ENCODE data around the gene ADAM33. TPM values are rescaled to one million over a fixed set of nuclear protein-coding genes. Genes with fewer than 3 reads are reported as not detected.

Gene ADAM33
- total and polyA plus RNA-seq, 8 donors, result 4.6 to 143 (median 28.3) TPM

- no peak overlapping the region for H3K4me3 ChIP-seq
- H3K36me3 ChIP-seq, result peaks cover 10 to 26% (median 25%) of the 10 kb centered on the region in 4 donors
- intact Hi-C loops (cut with DNase I; ENCODE audit: low total_unique reads), result no loop called here
- peaks cover 0 to 2% (median 0%) of the 10 kb centered on the region in 3 donors for H3K27me3 ChIP-seq
- H3K4me1 ChIP-seq, result peaks cover 0 to 6% (median 3%) of the 10 kb centered on the region in 4 donors
- no peak overlapping the region for H3K27ac ChIP-seq
- H3K9me3 ChIP-seq, result no peaks in the 10 kb centered on the region
- DNase-seq, result no peak
- no peak for TF ChIP-seq EP300 (IDR thresholded peaks at IDR 0.05)
- TF ChIP-seq POLR2AphosphoS5 (IDR thresholded peaks at IDR 0.05), result no peak
- no peak for TF ChIP-seq CTCF (IDR thresholded peaks at IDR 0.05)
- WGBS, 5 donors, result 71 to 84% (median 82%) methylated on average over 9 to 10 of the region's 10 CpGs
Observed at GRCh38 chr20:3652676-3653596, 28.9 kb downstream of the ADAM33 start.

- peak in 1 of 2 donors; percentile 67 for DNase-seq
- Histone ChIP-seq H3K4me3 (no peak overlapping the region), H3K27me3 (no peaks in the 10 kb centered on the region), H3K27ac (peak overlapping the region in 1 of 5 donors; percentile 32), H3K4me1 (peaks cover 0 to 9% (median 5%) of the 10 kb centered on the region in 4 donors), H3K36me3 (peaks cover 11 to 33% (median 32%) of the 10 kb centered on the region in 4 donors), H3K9me3 (no peaks in the 10 kb centered on the region)
- 44 to 71% (median 65%) methylated on average over 9 of the region's 9 CpGs for WGBS, 5 donors
- TF ChIP-seq EP300 (IDR thresholded peaks at IDR 0.05) (no peak), POLR2AphosphoS5 (IDR thresholded peaks at IDR 0.05) (no peak), POLR2A (IDR thresholded peaks at IDR 0.05) (no peak), CTCF (IDR thresholded peaks at IDR 0.05) (no peak)
- intact Hi-C loops (cut with DNase I; ENCODE audit: low total_unique reads), result no loop called here
Observed at GRCh38 chr20:3652221-3652620, 29.6 kb downstream of the ADAM33 start.

- peak in 1 of 2 donors; percentile 19 for DNase-seq
Observed at GRCh38 chr20:3651204-3651962, 30.4 kb downstream of the ADAM33 start.

GRCh38 chr20:3648951-3649350 is 32.9 kb downstream of the ADAM33 start:
- H3K27me3 ChIP-seq, result no peaks in the 10 kb centered on the region
- 82 to 93% (median 85%) methylated on average over 9 of the region's 9 CpGs for WGBS, 5 donors
- intact Hi-C loops (cut with DNase I; ENCODE audit: low total_unique reads), result no loop called here
- TF ChIP-seq POLR2A (IDR thresholded peaks at IDR 0.05) (no peak), CTCF (IDR thresholded peaks at IDR 0.05) (no peak), EP300 (IDR thresholded peaks at IDR 0.05) (no peak), POLR2AphosphoS5 (IDR thresholded peaks at IDR 0.05) (no peak)
- peaks cover 0 to 9% (median 5%) of the 10 kb centered on the region in 4 donors for H3K4me1 ChIP-seq
- H3K27ac ChIP-seq, result no peak overlapping the region
- H3K4me3 ChIP-seq, result no peak overlapping the region
- H3K9me3 ChIP-seq, result no peaks in the 10 kb centered on the region
- DNase-seq, result no peak
- peaks cover 27 to 66% (median 64%) of the 10 kb centered on the region in 4 donors for H3K36me3 ChIP-seq

More at GRCh38 chr20:3651204-3651962, 30.4 kb downstream of the ADAM33 start:
- Histone ChIP-seq H3K36me3 (peaks cover 17 to 41% (median 40%) of the 10 kb centered on the region in 4 donors), H3K27me3 (no peaks in the 10 kb centered on the region), H3K4me1 (peaks cover 0 to 9% (median 5%) of the 10 kb centered on the region in 4 donors), H3K4me3 (no peak overlapping the region), H3K27ac (peak overlapping the region in 2 of 5 donors; percentile 18 to 32), H3K9me3 (no peaks in the 10 kb centered on the region)
- 70 to 80% (median 80%) methylated on average over 9 of the region's 9 CpGs for WGBS, 5 donors
- intact Hi-C loops (cut with DNase I; ENCODE audit: low total_unique reads), result no loop called here
- TF ChIP-seq POLR2A (IDR thresholded peaks at IDR 0.05), result no peak
